HEK293 (cell line): ENCODE results near the gene ZCCHC14.

Source experiments
- CTCF ChIA-PET: fragments of 350-600 bp; formaldehyde crosslinking; extraction: SDS; loops from one replicate; lab custom pipeline; 2021; ENCODE audit warnings: antibody characterized with exemption; lab: Yijun Ruan, JAX
- POLR2A ChIA-PET: fragments of 300-600 bp; formaldehyde crosslinking; extraction: SDS; loops from one replicate; lab custom pipeline; 2020; ENCODE audit warnings: antibody characterized with exemption, inconsistent platforms; lab: Yijun Ruan, JAX
- H3K27ac ChIP-seq: fragments of 200-500 bp; sonication (Bioruptor generic); 2 replicates; pipeline ENCODE4 v1.5.1; 2014; ENCODE audit warnings: low read depth, low read length, control low read depth, inconsistent platforms; ENCODE audit errors: extremely low read depth
- H3K36me3 ChIP-seq, 2 experiments: fragments of 200-500 bp in 1 of 2; sonication (Bioruptor generic) in 1 of 2; 1 replicate in 1 of 2; 2 replicates in 1 of 2; pipeline ENCODE4 v1.5.1; 2014 to 2017; ENCODE audit warnings: inconsistent platforms in 2 of 2, low read length in 2 of 2; ENCODE audit not compliant: control insufficient read depth in 2 of 2, insufficient read depth in 1 of 2
- H3K4me1 ChIP-seq: fragments of 200-500 bp; sonication (Bioruptor generic); 2 replicates; pipeline ENCODE4 v1.5.1; 2014; ENCODE audit warnings: mild to moderate bottlenecking, low read length, inconsistent platforms; ENCODE audit not compliant: control insufficient read depth, insufficient read depth
- H3K4me3 ChIP-seq: 2 replicates; pipeline ENCODE4 v1.5.1; 2011; ENCODE audit warnings: low read depth, mild to moderate bottlenecking, control low read depth, low read length, moderate library complexity
- H3K9me3 ChIP-seq: fragments of 200-500 bp; sonication (Bioruptor generic); 2 replicates; pipeline ENCODE4 v1.5.1; 2014; ENCODE audit warnings: low read depth, low read length, inconsistent platforms; ENCODE audit not compliant: control insufficient read depth, insufficient read depth
- BCL11A ChIP-seq: fragments of 450-650 bp; formaldehyde crosslinking; IDR thresholded peaks from 2 replicates; pipeline ENCODE4 v1.5.1; 2016; ENCODE audit warnings: low read depth, missing biosample characterization, missing genetic modification characterization
- BCL6B ChIP-seq: fragments of 450-650 bp; formaldehyde crosslinking; IDR thresholded peaks from 2 replicates; pipeline ENCODE4 v1.5.1; 2017; ENCODE audit warnings: missing biosample characterization, missing genetic modification characterization
- HOXD13 ChIP-seq: sonication (generic); formaldehyde crosslinking; IDR thresholded peaks from 2 replicates; pipeline ENCODE4 v1.8.0; 2022; ENCODE audit warnings: missing genetic modification reagents, borderline replicate concordance
- IKZF3 ChIP-seq: fragments of 450-650 bp; IDR thresholded peaks from 2 replicates; pipeline ENCODE4 v1.5.0; 2018; ENCODE audit warnings: missing biosample characterization, mild to moderate bottlenecking, missing genetic modification characterization, moderate library complexity
- KLF17 ChIP-seq: fragments of 450-650 bp; formaldehyde crosslinking; IDR thresholded peaks from 2 replicates; pipeline ENCODE4 v1.5.1; 2016; ENCODE audit warnings: missing biosample characterization, missing genetic modification characterization
- SCRT1 ChIP-seq: fragments of 450-650 bp; formaldehyde crosslinking; IDR thresholded peaks from 2 replicates; pipeline ENCODE4 v1.5.1; 2016; ENCODE audit warnings: missing biosample characterization, missing genetic modification characterization, borderline replicate concordance
- SETDB1 ChIP-seq: IDR thresholded peaks from one replicate; pipeline ENCODE4 v1.6.1; 2017; ENCODE audit warnings: mild to moderate bottlenecking, low read length, moderate library complexity, mixed read lengths; ENCODE audit not compliant: insufficient read length
- SP7 ChIP-seq: fragments of 450-650 bp; formaldehyde crosslinking; IDR thresholded peaks from 2 replicates; pipeline ENCODE4 v1.5.1; 2016; ENCODE audit warnings: missing biosample characterization, missing genetic modification characterization
- ZBTB1 ChIP-seq: fragments of 450-650 bp; formaldehyde crosslinking; IDR thresholded peaks from 2 replicates; pipeline ENCODE4 v1.5.1; 2016; ENCODE audit warnings: missing biosample characterization, missing genetic modification characterization
- ZEB2 ChIP-seq: fragments of 450-650 bp; formaldehyde crosslinking; IDR thresholded peaks from 2 replicates; pipeline ENCODE4 v1.5.1; 2016; ENCODE audit warnings: missing biosample characterization, missing genetic modification characterization
- ZFP41 ChIP-seq: fragments of 450-650 bp; formaldehyde crosslinking; IDR thresholded peaks from 2 replicates; pipeline ENCODE4 v1.5.1; 2016; ENCODE audit warnings: missing biosample characterization, missing genetic modification characterization, borderline replicate concordance
- ZNF114 ChIP-seq: fragments of 450-650 bp; formaldehyde crosslinking; IDR thresholded peaks from 2 replicates; pipeline ENCODE4 v1.5.0; 2017; ENCODE audit warnings: missing biosample characterization, missing genetic modification characterization
- ZNF133 ChIP-seq: fragments of 450-650 bp; formaldehyde crosslinking; IDR thresholded peaks from 2 replicates; pipeline ENCODE4 v1.5.1; 2016; ENCODE audit warnings: missing biosample characterization, missing genetic modification characterization
- ZNF202 ChIP-seq: fragments of 450-650 bp; formaldehyde crosslinking; IDR thresholded peaks from 2 replicates; pipeline ENCODE4 v1.5.1; 2016; ENCODE audit warnings: missing biosample characterization, missing genetic modification characterization, borderline replicate concordance
- ZNF26 ChIP-seq: fragments of 450-650 bp; formaldehyde crosslinking; IDR thresholded peaks from 2 replicates; pipeline ENCODE4 v1.5.1; 2016; ENCODE audit warnings: missing biosample characterization, missing genetic modification characterization
- ZNF311 ChIP-seq: fragments of 450-650 bp; formaldehyde crosslinking; IDR thresholded peaks from 2 replicates; pipeline ENCODE4 v1.5.1; 2017; ENCODE audit warnings: missing biosample characterization, missing genetic modification characterization, borderline replicate concordance
- ZNF335 ChIP-seq: fragments of 450-650 bp; formaldehyde crosslinking; conservative IDR thresholded peaks from 2 replicates; pipeline ENCODE4 v1.5.1; 2016; ENCODE audit warnings: missing biosample characterization, missing genetic modification characterization
- ZNF391 ChIP-seq: fragments of 450-650 bp; formaldehyde crosslinking; IDR thresholded peaks from 2 replicates; pipeline ENCODE4 v1.5.1; 2016; ENCODE audit warnings: low read depth, missing biosample characterization, missing genetic modification characterization, borderline replicate concordance
- ZNF48 ChIP-seq: fragments of 450-650 bp; formaldehyde crosslinking; IDR thresholded peaks from 2 replicates; pipeline ENCODE4 v1.5.1; 2016; ENCODE audit warnings: missing biosample characterization, missing genetic modification characterization
- ZNF544 ChIP-seq: fragments of 450-650 bp; formaldehyde crosslinking; IDR thresholded peaks from 2 replicates; pipeline ENCODE4 v1.5.0; 2017; ENCODE audit warnings: missing biosample characterization, missing genetic modification characterization
- ZNF549 ChIP-seq: fragments of 450-650 bp; IDR thresholded peaks from 2 replicates; pipeline ENCODE4 v1.5.1; 2018; ENCODE audit warnings: missing biosample characterization, missing genetic modification characterization, mild to moderate bottlenecking, inconsistent platforms, moderate library complexity
- ZNF571 ChIP-seq: fragments of 450-650 bp; formaldehyde crosslinking; IDR thresholded peaks from 2 replicates; pipeline ENCODE4 v1.5.0; 2017; ENCODE audit warnings: missing biosample characterization, missing genetic modification characterization
- ZNF621 ChIP-seq: fragments of 450-650 bp; formaldehyde crosslinking; IDR thresholded peaks from 2 replicates; pipeline ENCODE4 v1.5.1; 2017; ENCODE audit warnings: missing biosample characterization, missing genetic modification characterization
- ZNF658 ChIP-seq: fragments of 450-650 bp; formaldehyde crosslinking; IDR thresholded peaks from 2 replicates; pipeline ENCODE4; 2016; ENCODE audit warnings: missing biosample characterization, missing genetic modification characterization
- ZNF660 ChIP-seq: fragments of 450-650 bp; IDR thresholded peaks from 2 replicates; pipeline ENCODE4 v1.5.1; 2018; ENCODE audit warnings: missing biosample characterization, mild to moderate bottlenecking, missing genetic modification characterization
- ZNF664 ChIP-seq: fragments of 450-650 bp; formaldehyde crosslinking; IDR thresholded peaks from 2 replicates; pipeline ENCODE4 v1.5.1; 2016; ENCODE audit warnings: missing biosample characterization, missing genetic modification characterization
- ZNF791 ChIP-seq: fragments of 450-650 bp; formaldehyde crosslinking; IDR thresholded peaks from 2 replicates; pipeline ENCODE4 v1.5.1; 2016; ENCODE audit warnings: missing biosample characterization, missing genetic modification characterization

The ZCCHC14 gene

GRCh38 chr16:87541147-87541871, 48.5 kb upstream of the ZCCHC14 start (continued):
- TF ChIP-seq BCL6B (no peak), ZNF335 (tag by site-specific recombination) (peak; percentile 91), ZNF26 (tag by site-specific recombination) (no peak), ZNF660 (tag by site-specific recombination) (peak; percentile 64; the same call in 1 of the 2 replicates), SETDB1 (no peak), ZNF311 (tag by site-specific recombination) (no peak)
- TF ChIP-seq, all 188 proteins: peak for 11

GRCh38 chr16:87540897-87541146, 48.0 kb upstream of the ZCCHC14 start:
- Histone ChIP-seq H3K9me3 (no peaks in the 10 kb centered on the region), H3K36me3 (no peaks in the 10 kb centered on the region), H3K27ac (no peak overlapping the region), H3K4me1 (no peaks in the 10 kb centered on the region), H3K4me3 (no peak overlapping the region)
- ChIA-PET CTCF (no interaction called here), POLR2A (no interaction called here)
- TF ChIP-seq ZFP41 (tag by site-specific recombination), result no peak
- TF ChIP-seq ZNF791 (tag by site-specific recombination), result no peak
- TF ChIP-seq ZNF664, result no peak
- no peak for TF ChIP-seq ZNF48 (tag by site-specific recombination)
- TF ChIP-seq HOXD13 (CRISPR knock-in tag), result no peak
- TF ChIP-seq IKZF3 (tag by site-specific recombination), result no peak

GRCh38 chr16:87540072-87540896, 47.5 kb upstream of the ZCCHC14 start:
- no peak overlapping the region for H3K4me3 ChIP-seq
- no peak for TF ChIP-seq ZNF571
- no peak for TF ChIP-seq ZNF658 (tag by site-specific recombination)
- TF ChIP-seq ZNF311 (tag by site-specific recombination), result no peak
- TF ChIP-seq ZNF621 (tag by site-specific recombination), result no peak
- no peak for TF ChIP-seq ZBTB1 (tag by site-specific recombination)
- TF ChIP-seq, all 188 proteins: peak for 0
- H3K4me1 ChIP-seq, result no peaks in the 10 kb centered on the region
- H3K9me3 ChIP-seq, result no peaks in the 10 kb centered on the region
- H3K27ac ChIP-seq, result no peak overlapping the region
- ChIA-PET POLR2A (no interaction called here), CTCF (no interaction called here)
- H3K36me3 ChIP-seq, result no peaks in the 10 kb centered on the region

GRCh38 chr16:87539113-87539512, 46.3 kb upstream of the ZCCHC14 start:
- CTCF ChIA-PET, result interaction anchor here (0.5 kb wide), 1 partner anchor 1349 kb away, joined by 3 read pairs; no protein-coding TSS in a partner anchor
- Histone ChIP-seq H3K27ac (no peak overlapping the region), H3K4me3 (no peak overlapping the region), H3K4me1 (no peaks in the 10 kb centered on the region), H3K36me3 (no peaks in the 10 kb centered on the region), H3K9me3 (no peaks in the 10 kb centered on the region)
- POLR2A ChIA-PET, result no interaction called here
- no peak for TF ChIP-seq ZEB2
- no peak for TF ChIP-seq ZNF202
- TF ChIP-seq SCRT1 (tag by site-specific recombination), result no peak
- no peak for TF ChIP-seq SP7 (tag by site-specific recombination)
- TF ChIP-seq BCL11A (tag by site-specific recombination), result no peak
- no peak for TF ChIP-seq ZNF544 (tag by site-specific recombination)
- TF ChIP-seq ZNF133, result no peak
- no peak for TF ChIP-seq KLF17 (tag by site-specific recombination)
- TF ChIP-seq ZNF549 (tag by site-specific recombination), result no peak
- no peak for TF ChIP-seq ZNF391 (tag by site-specific recombination)
- TF ChIP-seq ZNF114, result no peak
